GM21381 (cell line): Measurements from ENCODE around the gene BHLHA15.
"Not testable (repeated sequence)": the region's sequence is repeated elsewhere in the genome, so short reads cannot be mapped to it uniquely, and the experiment has no call there.

ENCODE experiments used
- ATAC-seq: cut with Tn5 transposase; IDR thresholded peaks from one replicate; pipeline ENCODE4 v1.9.1; 2021; ENCODE audit warnings: mild to moderate bottlenecking, moderate library complexity; ENCODE audit not compliant: unreplicated experiment

The BHLHA15 gene

GRCh38 chr7:98206451-98207330 is 4.5 kb upstream of the BHLHA15 start:
- no peak for ATAC-seq

- no peak for ATAC-seq
Observed at GRCh38 chr7:98209166-98209920, 1.9 kb upstream of the BHLHA15 start.

- no peak for ATAC-seq
Observed at GRCh38 chr7:98210513-98211220, 572 bp upstream of the BHLHA15 start.

- no peak for ATAC-seq
Observed at GRCh38 chr7:98211676-98212531, 665 bp downstream of the BHLHA15 start.

- no peak for ATAC-seq
Observed at GRCh38 chr7:98212532-98213041, 1.3 kb downstream of the BHLHA15 start.

- ATAC-seq, result no peak
Observed at GRCh38 chr7:98213296-98213887, 2.2 kb downstream of the BHLHA15 start.

GRCh38 chr7:98213888-98214810 is 2.9 kb downstream of the BHLHA15 start:
- no peak for ATAC-seq

- ATAC-seq, result no peak
Observed at GRCh38 chr7:98214811-98215321, 3.6 kb downstream of the BHLHA15 start.

GRCh38 chr7:98215561-98216495 is 4.6 kb downstream of the BHLHA15 start:
- no peak for ATAC-seq

GRCh38 chr7:98216941-98217622 is 5.8 kb downstream of the BHLHA15 start:
- ATAC-seq, result no peak

- no peak for ATAC-seq
Observed at GRCh38 chr7:98217623-98218582, 6.7 kb downstream of the BHLHA15 start.

- ATAC-seq, result not testable (repeated sequence)
Observed at GRCh38 chr7:98219382-98219781, 8.1 kb downstream of the BHLHA15 start.

GRCh38 chr7:98221611-98222532 is 10.6 kb downstream of the BHLHA15 start:
- ATAC-seq, result no peak

- no peak for ATAC-seq
Observed at GRCh38 chr7:98222533-98223195, 11.4 kb downstream of the BHLHA15 start.
